RPMI8226 (cell line): ENCODE results near the gene COPZ1.

Source experiments
- DNase-seq: peaks from one replicate; pipeline ENCODE4 v3.0.0-alpha.2; 2015

The COPZ1 gene

GRCh38 chr12:54379398-54380201 lies 54.7 kb downstream of the COPZ1 start:
- DNase-seq = peak; percentile 94

- DNase-seq = no peak
Observed at GRCh38 chr12:54381136-54381535, 56.2 kb downstream of the COPZ1 start.

DNA sequence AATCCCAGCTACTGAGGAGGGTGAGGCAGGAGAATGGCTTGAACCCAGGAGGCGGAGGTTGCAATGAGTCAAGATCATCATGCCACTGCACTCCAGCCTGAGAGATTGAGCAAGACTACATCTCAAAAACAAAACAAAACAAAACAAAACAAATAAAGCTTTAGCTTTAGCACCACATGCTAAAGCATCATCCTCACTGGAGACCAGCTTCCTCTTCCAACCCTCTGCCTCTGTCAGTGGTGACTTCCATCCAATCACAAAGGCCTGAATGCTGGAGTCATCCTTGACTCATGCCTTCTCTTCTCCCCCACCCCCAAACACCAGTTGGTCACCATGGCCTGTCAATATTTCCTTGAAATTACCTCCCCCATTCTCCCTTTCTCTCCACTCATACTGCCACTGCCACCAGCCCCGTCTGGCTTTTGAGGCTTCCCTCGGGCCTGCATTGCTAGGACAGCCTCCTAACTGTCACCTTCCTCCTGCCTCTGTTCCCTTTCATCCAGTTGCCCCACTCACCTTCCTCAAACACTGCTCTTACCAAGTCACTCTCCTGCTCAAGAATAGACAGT lies 58.2 kb downstream of the COPZ1 start:
- DNase-seq = no peak

- peak; percentile 92 for DNase-seq
Observed at GRCh38 chr12:54384591-54385041, 59.7 kb downstream of the COPZ1 start, which contains the start of gene ZNF385A. TSS of gene ZNF385A (minus strand) at chr12:54384733. CDS start at chr12:54384514, 219 bp downstream.

- DNase-seq = peak; percentile 43
Observed at GRCh38 chr12:54385251-54385914, 60.5 kb downstream of the COPZ1 start.

DNA sequence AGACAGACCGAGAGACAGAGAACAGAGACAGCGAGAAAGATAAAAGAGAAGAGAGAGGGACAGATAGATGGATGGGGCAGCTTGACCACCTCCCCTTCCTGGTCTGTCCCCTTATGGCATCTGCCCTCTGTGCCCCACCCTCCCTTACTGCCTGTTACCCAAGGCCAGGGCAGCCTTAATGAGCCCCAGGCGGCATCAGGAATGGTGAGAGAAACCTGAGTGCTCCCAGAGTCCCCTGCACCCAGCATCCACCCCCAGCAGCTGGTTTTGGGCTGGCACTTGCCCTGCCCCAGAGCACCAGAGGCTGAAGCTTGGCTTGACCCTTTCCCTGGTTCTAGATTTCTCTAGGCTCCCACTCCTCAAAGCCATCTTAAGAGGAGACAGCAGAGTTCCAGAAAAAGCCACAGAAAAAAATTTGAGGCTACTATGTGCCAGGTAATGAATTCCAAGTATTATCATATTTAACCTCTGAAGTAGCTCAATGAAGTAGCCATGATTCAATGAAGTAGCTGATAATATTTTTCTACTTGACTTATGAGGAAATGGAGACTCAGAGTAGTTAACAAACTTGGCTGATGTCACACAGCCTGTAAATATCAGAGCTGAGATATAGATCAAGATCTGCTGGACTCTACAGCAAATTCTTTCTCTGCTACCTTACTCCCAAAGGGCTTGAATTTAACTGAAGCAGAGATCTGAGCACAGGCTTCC lies 61.6 kb downstream of the COPZ1 start:
- DNase-seq = no peak

GRCh38 chr12:54387114-54387467 lies 62.2 kb downstream of the COPZ1 start:
- no peak for DNase-seq

DNA sequence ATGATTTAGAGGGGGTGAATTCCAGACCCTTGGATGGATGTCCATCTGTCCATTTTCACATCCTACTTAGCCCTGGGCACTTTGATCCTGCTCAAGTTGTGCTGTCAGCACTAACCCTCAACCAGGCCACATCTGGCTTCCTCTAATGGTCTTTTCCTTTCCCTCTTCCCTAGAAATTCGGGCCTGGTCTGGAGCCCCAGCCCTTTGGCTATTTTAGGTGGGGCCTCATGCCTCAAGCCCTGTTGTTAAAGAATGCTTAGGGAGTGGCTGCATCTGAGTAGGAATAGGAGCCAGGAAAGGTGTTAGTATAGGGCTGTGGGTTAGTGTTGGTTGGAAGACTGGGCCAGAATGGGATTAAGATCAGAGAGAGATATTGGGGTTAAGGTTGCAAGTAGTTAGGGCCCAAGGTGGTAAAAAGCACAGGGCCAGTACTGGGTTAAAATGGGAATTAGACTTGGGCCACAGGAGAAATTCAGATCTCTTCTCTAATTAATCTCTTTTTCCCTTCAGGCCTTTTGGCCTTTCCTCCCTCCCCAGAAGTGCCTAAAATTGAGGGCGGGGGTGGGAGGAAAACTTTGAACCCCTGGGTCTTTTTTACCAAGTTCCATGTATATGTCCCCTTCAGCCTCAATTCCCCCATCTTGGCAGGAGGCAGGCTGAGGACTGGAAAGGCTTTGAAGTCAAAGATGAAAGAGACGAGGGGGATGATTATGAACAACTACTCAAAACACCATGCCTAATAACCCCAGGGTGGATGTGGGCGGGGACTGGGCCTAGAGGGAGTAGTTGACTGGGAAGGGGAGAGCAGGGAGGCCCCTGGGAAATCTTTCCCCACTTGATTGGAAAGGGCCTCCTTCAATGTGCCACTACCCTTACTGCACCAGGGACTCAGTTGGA lies 63.6 kb downstream of the COPZ1 start:
- DNase-seq = no peak

DNA sequence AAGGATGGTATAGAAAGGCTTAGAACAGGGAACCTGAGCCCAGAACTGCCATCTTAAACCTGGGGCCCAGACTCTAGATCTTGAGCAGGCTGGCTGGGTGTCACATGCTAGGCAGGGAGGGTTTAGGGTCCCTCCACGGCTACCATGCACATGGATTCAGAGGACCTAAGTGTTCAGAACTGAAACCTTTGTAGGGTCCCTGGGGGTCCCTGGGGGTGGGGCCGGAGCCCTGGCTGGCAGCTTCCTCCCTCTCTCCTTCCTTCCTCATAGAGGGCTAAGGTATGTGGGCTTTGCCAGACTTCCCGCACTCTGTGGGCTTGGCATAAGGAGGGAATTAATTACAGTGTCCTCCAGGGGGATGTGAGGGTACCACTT lies 64.2 kb downstream of the COPZ1 start:
- DNase-seq = no peak

GRCh38 chr12:54389607-54390175 lies 64.8 kb downstream of the COPZ1 start:
- DNase-seq = no peak

DNA sequence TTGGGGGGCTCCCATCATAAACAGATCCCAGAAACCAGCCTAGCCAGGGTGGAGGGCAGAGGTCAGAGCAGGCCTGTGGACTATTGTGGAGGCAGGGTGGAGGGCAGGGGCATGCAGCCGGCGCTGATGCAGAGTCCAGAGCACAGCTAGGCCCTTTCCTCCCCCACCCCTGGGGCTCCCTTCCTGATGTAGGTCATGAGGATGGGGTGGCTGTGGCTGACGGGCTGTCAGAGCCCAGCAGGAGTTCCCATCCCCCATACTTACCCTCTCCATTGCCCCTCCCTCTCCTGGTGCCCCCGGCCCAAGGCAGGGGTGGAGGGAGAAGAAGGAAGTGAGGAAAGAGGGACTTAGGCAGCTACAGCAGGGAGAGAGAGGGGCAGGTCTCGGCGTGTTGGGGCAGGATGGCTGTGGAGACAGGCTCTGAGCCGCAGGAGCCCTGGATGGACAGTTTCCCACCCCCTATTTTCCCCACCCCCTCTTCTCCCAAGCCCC lies 65.3 kb downstream of the COPZ1 start:
- no peak for DNase-seq

DNA sequence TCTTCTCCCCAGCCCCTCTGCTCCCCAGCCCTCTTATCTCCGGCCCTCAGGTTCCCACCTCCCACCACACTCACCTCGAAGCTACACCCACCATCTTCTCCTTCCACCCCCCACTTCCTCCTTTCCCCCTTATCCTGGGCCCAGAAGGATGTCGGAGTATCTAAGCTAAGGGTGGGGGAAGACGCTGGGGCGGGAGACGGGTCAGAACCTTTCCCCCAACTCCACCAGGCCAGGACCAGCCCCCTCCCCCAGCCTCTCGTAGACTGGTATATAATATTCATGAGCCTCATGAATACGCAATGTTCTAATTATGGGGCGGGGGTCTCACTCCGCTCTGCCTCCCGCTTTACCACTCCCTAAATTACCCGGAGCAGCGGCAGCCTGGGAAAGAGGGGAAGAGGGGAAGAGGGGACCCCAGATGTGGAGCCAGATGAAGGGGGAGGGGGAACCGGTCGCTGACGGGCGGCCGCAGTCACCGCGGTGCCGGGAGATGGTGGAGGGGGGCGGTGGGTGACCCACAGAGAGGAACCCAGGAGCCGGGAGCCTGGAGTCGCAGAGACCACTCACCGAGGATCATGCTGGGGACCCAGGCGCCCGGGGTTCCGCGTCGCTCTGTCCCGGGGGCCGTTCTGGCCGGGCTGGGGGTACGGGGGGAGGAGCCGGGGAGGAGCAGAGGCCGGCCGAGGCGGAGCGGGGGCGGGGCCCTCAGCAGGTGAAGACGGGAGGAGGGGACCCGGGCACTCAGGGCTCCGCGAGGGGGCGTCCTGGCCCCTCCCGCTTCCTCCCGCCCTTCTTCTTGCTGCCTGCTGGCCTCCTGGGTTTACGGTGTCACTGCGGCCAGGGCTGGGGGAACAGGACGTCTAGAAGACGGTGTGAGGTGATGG lies 66.0 kb downstream of the COPZ1 start:
- DNase-seq = peak; percentile 88

- DNase-seq = no peak
Observed at GRCh38 chr12:54392485-54393206, 67.7 kb downstream of the COPZ1 start.

DNA sequence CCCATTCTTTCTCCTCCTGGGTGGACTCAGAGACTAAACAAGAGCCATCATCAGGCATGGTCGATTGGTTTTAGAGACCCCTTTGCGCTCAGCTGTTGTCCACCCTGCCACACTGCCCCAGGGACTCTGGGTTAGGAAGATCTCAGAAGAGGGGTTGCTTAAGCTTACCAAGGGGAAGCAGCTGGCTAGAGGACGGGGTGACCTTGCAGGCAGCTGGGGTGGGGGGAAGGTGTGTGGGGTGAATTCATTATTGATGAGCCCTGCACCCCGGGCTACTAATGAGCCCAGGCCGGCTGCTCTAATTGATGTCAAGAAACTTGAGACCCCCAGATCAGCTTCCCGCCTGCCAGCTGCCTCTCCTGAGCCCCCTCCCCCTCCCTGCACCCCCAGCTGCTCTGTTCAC lies 68.3 kb downstream of the COPZ1 start:
- no peak for DNase-seq

- DNase-seq = no peak
Observed at GRCh38 chr12:54393743-54394142, 68.8 kb downstream of the COPZ1 start.

- DNase-seq = peak; percentile 79
Observed at GRCh38 chr12:54394281-54394719, 69.4 kb downstream of the COPZ1 start.

- no peak for DNase-seq
Observed at GRCh38 chr12:54394986-54395385, 70.1 kb downstream of the COPZ1 start.

DNA sequence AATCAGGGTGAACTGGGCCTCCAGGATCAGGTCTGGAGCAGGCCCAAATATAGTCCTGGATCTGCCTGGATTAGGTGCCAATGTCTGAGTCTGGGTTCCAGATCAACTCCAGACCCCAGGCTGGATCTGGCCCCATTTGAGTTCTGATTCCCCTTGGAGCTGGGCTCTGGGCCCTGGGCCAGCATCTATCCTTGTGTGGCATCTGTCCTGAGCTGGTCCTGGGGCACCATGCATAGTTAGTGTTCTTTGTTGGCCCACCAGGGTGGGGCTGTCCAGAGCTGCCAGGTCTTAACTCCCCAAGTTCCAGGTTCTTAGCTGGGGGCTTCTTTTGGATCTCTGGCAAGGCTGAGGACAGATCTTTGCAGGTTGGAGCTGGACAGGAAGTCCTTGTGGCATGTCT lies 70.6 kb downstream of the COPZ1 start:
- no peak for DNase-seq

GRCh38 chr12:54397157-54397556 lies 72.2 kb downstream of the COPZ1 start:
- DNase-seq = no peak

- DNase-seq = no peak
Observed at GRCh38 chr12:54398218-54398617, 73.3 kb downstream of the COPZ1 start.
